PC-3 (cell line): ENCODE results near the gene HHAT. TPM values are rescaled to one million over a fixed set of nuclear protein-coding genes. Genes with fewer than 3 reads are reported as not detected.

Experiments
- ATAC-seq: fragments of 200-7000 bp; cut with Tn5 transposase; 2 replicates; pipeline ENCODE4 v1.9.1; 2020; ENCODE audit warnings: mild to moderate bottlenecking, moderate library complexity
- BruUV-seq: library from RNA; stranded (reverse); fragments of 400-500 nt; replicated peaks from 2 replicates; lab custom pipeline; 2021; lab: Mats Ljungman, UMichigan
- CTCF ChIA-PET: fragments of 300-600 bp; sonication (Branson Sonifier 250); formaldehyde crosslinking; loops from one replicate; lab custom pipeline; 2022; ENCODE audit warnings: antibody characterized with exemption; lab: Charles Lee
- POLR2A ChIA-PET: fragments of 300-600 bp; sonication (Branson Sonifier 250); formaldehyde crosslinking; loops from one replicate; lab custom pipeline; 2022; ENCODE audit warnings: antibody characterized with exemption; ENCODE audit not compliant: unreplicated experiment; lab: Charles Lee
- DNase-seq: peaks from one replicate; pipeline ENCODE4 v3.0.0-alpha.2; 2015
- H2AFZ ChIP-seq: fragments of 300-600 bp; sonication (generic); 2 replicates; pipeline ENCODE4 v1.6.0; 2016; ENCODE audit warnings: antibody characterized with exemption, low read length
- H3F3A ChIP-seq: fragments of 300-600 bp; sonication (generic); one replicate; pipeline ENCODE4 v1.6.0; 2017; ENCODE audit warnings: antibody characterized with exemption, low read length, control low read depth, mild to moderate bottlenecking; ENCODE audit not compliant: unreplicated experiment
- H3K27ac ChIP-seq: fragments of 300-600 bp; sonication (generic); 2 replicates; pipeline ENCODE4 v1.5.1; 2016; ENCODE audit warnings: mild to moderate bottlenecking, low read length
- H3K27me3 ChIP-seq: fragments of 300-600 bp; sonication (generic); 2 replicates; pipeline ENCODE4 v1.6.1; 2016; ENCODE audit warnings: low read length, mixed read lengths
- H3K36me3 ChIP-seq: fragments of 300-600 bp; sonication (generic); 2 replicates; pipeline ENCODE4 v1.6.1; 2016; ENCODE audit warnings: low read depth, mixed run types, low read length, mixed read lengths
- H3K4me1 ChIP-seq: fragments of 300-600 bp; sonication (generic); 2 replicates; pipeline ENCODE4 v1.5.1; 2016; ENCODE audit warnings: low read length; ENCODE audit not compliant: insufficient read depth
- H3K4me2 ChIP-seq: fragments of 300-600 bp; sonication (generic); 2 replicates; pipeline ENCODE4 v1.6.0; 2016; ENCODE audit warnings: low read length
- H3K4me3 ChIP-seq: fragments of 300-600 bp; sonication (generic); 2 replicates; pipeline ENCODE4 v1.5.1; 2016; ENCODE audit warnings: mild to moderate bottlenecking, low read length, mixed read lengths
- H3K79me2 ChIP-seq: fragments of 300-600 bp; sonication (generic); 2 replicates; pipeline ENCODE4 v1.6.1; 2017; ENCODE audit warnings: low read length, mixed read lengths
- H3K9ac ChIP-seq: fragments of 300-600 bp; sonication (generic); 2 replicates; pipeline ENCODE4 v1.6.0; 2016; ENCODE audit warnings: mild to moderate bottlenecking, low read length
- H3K9me2 ChIP-seq: fragments of 300-600 bp; sonication (generic); replicated peaks from 2 replicates; pipeline ENCODE4 v1.6.1; 2016; ENCODE audit warnings: mixed run types, low read length, mixed read lengths
- H3K9me3 ChIP-seq: fragments of 300-600 bp; sonication (generic); 2 replicates; pipeline ENCODE4 v1.6.1; 2016; ENCODE audit warnings: low read length, mixed read lengths
- H4K20me1 ChIP-seq: fragments of 300-600 bp; sonication (generic); 2 replicates; pipeline ENCODE4 v1.6.1; 2016; ENCODE audit warnings: low read length, mixed read lengths
- EZH2 ChIP-seq: fragments of 300-600 bp; sonication (generic); IDR thresholded peaks from one replicate; pipeline ENCODE4 v1.6.1; 2017; ENCODE audit warnings: antibody characterized with exemption, mild to moderate bottlenecking, low read length; ENCODE audit not compliant: unreplicated experiment
- EZH2phosphoT487 ChIP-seq: fragments of 300-600 bp; sonication (generic); IDR thresholded peaks from 2 replicates; pipeline ENCODE4 v1.6.1; 2018; ENCODE audit warnings: mild to moderate bottlenecking, antibody characterized with exemption, low read length, borderline replicate concordance
- intact Hi-C: fragments of 100-400 bp; cut with micrococcal nuclease; formaldehyde crosslinking; loops from 2 replicates; pipeline ENCODE4 v1.9.0; 2023
- total RNA-seq: library from RNA; depleted of rRNA; stranded (reverse); fragments of >200 nt; gene quantifications from 2 replicates; pipeline ENCODE4 v1.2.3, GENCODE V29; 2014
- TF ChIP-seq, protein P1 (sequence below): fragments of 300-600 bp; sonication (generic); conservative IDR thresholded peaks from 2 replicates; pipeline ENCODE4 v1.5.1; 2017; ENCODE audit warnings: antibody characterized with exemption, low read depth, mild to moderate bottlenecking, low read length

Gene HHAT
- total RNA-seq, 1 experiment from 2014 or later = 3.4 TPM

GRCh38 chr1:210697185-210697584 lies 368.5 kb downstream of the HHAT start:
- H3K79me2 ChIP-seq = no peaks in the 10 kb centered on the region
- ATAC-seq (no peak), DNase-seq (no peak)
- peaks cover 37% of the 10 kb centered on the region; the same call in 1 of the 2 replicates for H3K27me3 ChIP-seq
- intact Hi-C loops = no loop called here
- no peak overlapping the region for H2AFZ ChIP-seq
- no TSS peak for BruUV-seq
- H3K27ac ChIP-seq = no peak overlapping the region
- ChIA-PET POLR2A (no interaction called here), CTCF (no interaction called here)
- H4K20me1 ChIP-seq = no peaks in the 10 kb centered on the region
- peaks cover 2% of the 10 kb centered on the region; the same call in 1 of the 2 replicates for H3K9me3 ChIP-seq
- H3K9ac ChIP-seq = no peak overlapping the region
- H3K9me2 ChIP-seq = no peaks in the 10 kb centered on the region
- H3K4me1 ChIP-seq = no peaks in the 10 kb centered on the region
- H3K4me3 ChIP-seq = no peak overlapping the region
- no peaks in the 10 kb centered on the region for H3F3A ChIP-seq
- H3K36me3 ChIP-seq = no peaks in the 10 kb centered on the region
- TF ChIP-seq EZH2 (no peak), EZH2phosphoT487 (no peak)
- TF ChIP-seq, protein P1, sequence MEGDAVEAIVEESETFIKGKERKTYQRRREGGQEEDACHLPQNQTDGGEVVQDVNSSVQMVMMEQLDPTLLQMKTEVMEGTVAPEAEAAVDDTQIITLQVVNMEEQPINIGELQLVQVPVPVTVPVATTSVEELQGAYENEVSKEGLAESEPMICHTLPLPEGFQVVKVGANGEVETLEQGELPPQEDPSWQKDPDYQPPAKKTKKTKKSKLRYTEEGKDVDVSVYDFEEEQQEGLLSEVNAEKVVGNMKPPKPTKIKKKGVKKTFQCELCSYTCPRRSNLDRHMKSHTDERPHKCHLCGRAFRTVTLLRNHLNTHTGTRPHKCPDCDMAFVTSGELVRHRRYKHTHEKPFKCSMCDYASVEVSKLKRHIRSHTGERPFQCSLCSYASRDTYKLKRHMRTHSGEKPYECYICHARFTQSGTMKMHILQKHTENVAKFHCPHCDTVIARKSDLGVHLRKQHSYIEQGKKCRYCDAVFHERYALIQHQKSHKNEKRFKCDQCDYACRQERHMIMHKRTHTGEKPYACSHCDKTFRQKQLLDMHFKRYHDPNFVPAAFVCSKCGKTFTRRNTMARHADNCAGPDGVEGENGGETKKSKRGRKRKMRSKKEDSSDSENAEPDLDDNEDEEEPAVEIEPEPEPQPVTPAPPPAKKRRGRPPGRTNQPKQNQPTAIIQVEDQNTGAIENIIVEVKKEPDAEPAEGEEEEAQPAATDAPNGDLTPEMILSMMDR = no peak
- H3K4me2 ChIP-seq = no peak overlapping the region

DNA sequence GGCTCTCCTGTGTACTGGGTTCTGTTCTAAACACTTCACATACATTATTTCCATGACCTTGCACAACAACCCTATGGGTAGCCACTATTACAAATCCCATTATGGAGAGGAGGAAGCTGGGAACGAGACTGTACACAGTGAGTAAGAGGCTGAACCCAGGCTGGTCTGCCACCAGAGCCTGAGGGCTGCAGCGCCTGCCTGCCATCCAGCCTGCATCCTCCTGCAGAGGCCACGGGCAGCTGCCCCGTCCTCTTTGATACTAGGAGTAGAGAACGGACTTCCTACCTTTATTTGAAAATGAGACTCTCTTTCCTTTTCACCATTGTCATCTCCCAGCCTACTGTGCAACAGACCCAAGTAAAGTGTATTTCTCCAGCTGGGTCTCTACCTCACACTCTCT lies 370.0 kb downstream of the HHAT start:
- DNase-seq (no peak), ATAC-seq (no peak)
- POLR2A ChIA-PET = no interaction called here
- TF ChIP-seq, protein P1 = no peak
- no peak for TF ChIP-seq EZH2phosphoT487
- intact Hi-C loops = no loop called here
- H3K4me3 ChIP-seq = no peak overlapping the region
- no peaks in the 10 kb centered on the region for H4K20me1 ChIP-seq
- CTCF ChIA-PET = no interaction called here
- no peak overlapping the region for H3K9ac ChIP-seq
- no peaks in the 10 kb centered on the region for H3K79me2 ChIP-seq
- peaks cover 32% of the 10 kb centered on the region for H3K27me3 ChIP-seq
- H3K9me2 ChIP-seq = no peaks in the 10 kb centered on the region
- no peaks in the 10 kb centered on the region; the same call in 1 of the 2 replicates for H3K9me3 ChIP-seq
- H3K4me1 ChIP-seq = no peaks in the 10 kb centered on the region
- no peak overlapping the region for H3K4me2 ChIP-seq
- H3K27ac ChIP-seq = no peak overlapping the region
- no TSS peak for BruUV-seq
- H3K36me3 ChIP-seq = no peaks in the 10 kb centered on the region
- H2AFZ ChIP-seq = no peak overlapping the region
- H3F3A ChIP-seq = no peaks in the 10 kb centered on the region

- Histone ChIP-seq H3K9me2 (no peaks in the 10 kb centered on the region), H4K20me1 (no peaks in the 10 kb centered on the region), H3K4me1 (no peaks in the 10 kb centered on the region), H3F3A (no peaks in the 10 kb centered on the region), H3K9ac (no peak overlapping the region), H3K79me2 (no peaks in the 10 kb centered on the region), H3K27me3 (peaks cover 29% of the 10 kb centered on the region), H2AFZ (no peak overlapping the region), H3K36me3 (no peaks in the 10 kb centered on the region), H3K4me3 (no peak overlapping the region), H3K4me2 (no peak overlapping the region), H3K27ac (no peak overlapping the region), H3K9me3 (no peaks in the 10 kb centered on the region; the same call in 1 of the 2 replicates)
- ATAC-seq (no peak), DNase-seq (no peak)
- TF ChIP-seq, protein P1 = no peak
- TF ChIP-seq EZH2phosphoT487 = no peak
- no peak for TF ChIP-seq EZH2
- ChIA-PET CTCF (no interaction called here), POLR2A (no interaction called here)
- intact Hi-C loops = no loop called here
- BruUV-seq = no TSS peak
Observed at GRCh38 chr1:210700083-210700482, 371.4 kb downstream of the HHAT start.
